NCI-H2196 treated with DMSO at 0.1 percent for 48 hours (cell line): ENCODE results near the gene PPM1H.
A peak's percentile ranks its signal among the peaks of the same experiment; 100 is the strongest.
"Not testable (repeated sequence)": the region's sequence is repeated elsewhere in the genome, so short reads cannot be mapped to it uniquely, and the experiment has no call there.

Experiments used
- DNase-seq: peaks from one replicate; lab custom pipeline; 2025; ENCODE audit not compliant: unreplicated experiment; lab: John Stamatoyannopoulos, UW

The PPM1H gene

GRCh38 chr12:62947364-62947763 is 12.4 kb upstream of the PPM1H start:
- no peak for DNase-seq

- no peak for DNase-seq
Measured at GRCh38 chr12:62943779-62944395, 8.9 kb upstream of the PPM1H start.

- not testable (repeated sequence) for DNase-seq
Measured at GRCh38 chr12:62942316-62942715, 7.4 kb upstream of the PPM1H start.

GRCh38 chr12:62934239-62934798 is 631 bp downstream of the PPM1H start:
- no peak for DNase-seq

- DNase-seq: no peak
Measured at GRCh38 chr12:62933602-62934238, 1.2 kb downstream of the PPM1H start.

GRCh38 chr12:62933220-62933601 is 1.7 kb downstream of the PPM1H start:
- peak; percentile 72 for DNase-seq

- DNase-seq: no peak
Measured at GRCh38 chr12:62931477-62931876, 3.5 kb downstream of the PPM1H start.

GRCh38 chr12:62930546-62931425 is 4.2 kb downstream of the PPM1H start:
- no peak for DNase-seq

GRCh38 chr12:62928632-62929031 is 6.3 kb downstream of the PPM1H start:
- no peak for DNase-seq

GRCh38 chr12:62925680-62926079 is 9.3 kb downstream of the PPM1H start:
- DNase-seq: no peak

- no peak for DNase-seq
Measured at GRCh38 chr12:62924084-62924483, 10.9 kb downstream of the PPM1H start.

- DNase-seq: peak; percentile 31
Measured at GRCh38 chr12:62922539-62922938, 12.4 kb downstream of the PPM1H start.

GRCh38 chr12:62919838-62920237 is 15.1 kb downstream of the PPM1H start:
- peak; percentile 92 for DNase-seq

GRCh38 chr12:62917926-62918325 is 17.0 kb downstream of the PPM1H start:
- no peak for DNase-seq

GRCh38 chr12:62916632-62917425 is 18.1 kb downstream of the PPM1H start:
- no peak for DNase-seq

- DNase-seq: no peak
Measured at GRCh38 chr12:62915204-62915529, 19.8 kb downstream of the PPM1H start.

GRCh38 chr12:62914443-62915203 is 20.3 kb downstream of the PPM1H start:
- no peak for DNase-seq

- DNase-seq: no peak
Measured at GRCh38 chr12:62913380-62913779, 21.6 kb downstream of the PPM1H start.

GRCh38 chr12:62912644-62913043 is 22.3 kb downstream of the PPM1H start:
- DNase-seq: no peak

- no peak for DNase-seq
Measured at GRCh38 chr12:62911286-62911685, 23.7 kb downstream of the PPM1H start.
